OCI-LY7 (cell line): ENCODE measurements around the gene MRTFB.

ENCODE experiments used
- EZH2phosphoT487 ChIP-seq: fragments of 200-600 bp; sonication (generic); IDR thresholded peaks from 2 replicates; pipeline ENCODE4 v1.6.1; 2018; ENCODE audit warnings: low read depth, borderline replicate concordance, mild to moderate bottlenecking, mixed run types, antibody characterized with exemption, low read length, moderate library complexity, mixed read lengths
- TF ChIP-seq, protein P1 (sequence below): fragments of 200-600 bp; sonication (generic); conservative IDR thresholded peaks from 2 replicates; pipeline ENCODE4 v1.5.1; 2014; ENCODE audit warnings: mild to moderate bottlenecking, antibody characterized with exemption, low read length, moderate library complexity, mixed read lengths

DNA sequence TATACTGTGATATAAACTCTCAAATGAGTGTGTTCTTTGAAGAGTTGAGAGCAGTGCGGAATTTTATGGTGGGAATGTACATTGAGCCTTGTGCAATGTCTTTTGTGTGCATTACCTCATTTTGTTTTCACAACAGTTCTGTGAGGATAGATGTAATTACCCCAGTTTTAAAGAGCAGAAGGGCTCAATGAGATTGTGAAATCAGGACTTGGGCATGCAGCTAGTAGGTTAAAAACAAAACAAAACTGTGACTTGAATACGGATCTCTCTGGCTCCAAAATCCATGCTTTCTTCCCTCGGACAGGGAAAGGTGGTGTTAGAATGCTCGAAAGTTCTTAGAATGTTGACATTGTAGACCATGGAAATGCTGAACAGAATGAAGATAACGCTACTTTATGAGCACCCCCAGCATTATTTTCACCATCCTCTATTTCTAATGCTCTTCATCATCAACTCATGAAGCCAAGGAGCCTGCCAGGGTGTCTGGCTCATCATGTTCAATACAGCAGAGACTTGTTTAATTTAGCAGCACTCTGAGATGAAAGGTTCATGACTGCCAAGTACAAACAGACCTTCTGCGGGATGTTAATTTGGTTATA lies 17.1 kb downstream of the MRTFB start:
- TF ChIP-seq, protein P1, sequence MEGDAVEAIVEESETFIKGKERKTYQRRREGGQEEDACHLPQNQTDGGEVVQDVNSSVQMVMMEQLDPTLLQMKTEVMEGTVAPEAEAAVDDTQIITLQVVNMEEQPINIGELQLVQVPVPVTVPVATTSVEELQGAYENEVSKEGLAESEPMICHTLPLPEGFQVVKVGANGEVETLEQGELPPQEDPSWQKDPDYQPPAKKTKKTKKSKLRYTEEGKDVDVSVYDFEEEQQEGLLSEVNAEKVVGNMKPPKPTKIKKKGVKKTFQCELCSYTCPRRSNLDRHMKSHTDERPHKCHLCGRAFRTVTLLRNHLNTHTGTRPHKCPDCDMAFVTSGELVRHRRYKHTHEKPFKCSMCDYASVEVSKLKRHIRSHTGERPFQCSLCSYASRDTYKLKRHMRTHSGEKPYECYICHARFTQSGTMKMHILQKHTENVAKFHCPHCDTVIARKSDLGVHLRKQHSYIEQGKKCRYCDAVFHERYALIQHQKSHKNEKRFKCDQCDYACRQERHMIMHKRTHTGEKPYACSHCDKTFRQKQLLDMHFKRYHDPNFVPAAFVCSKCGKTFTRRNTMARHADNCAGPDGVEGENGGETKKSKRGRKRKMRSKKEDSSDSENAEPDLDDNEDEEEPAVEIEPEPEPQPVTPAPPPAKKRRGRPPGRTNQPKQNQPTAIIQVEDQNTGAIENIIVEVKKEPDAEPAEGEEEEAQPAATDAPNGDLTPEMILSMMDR, result no peak
- TF ChIP-seq EZH2phosphoT487, result no peak
